ENCODE results near the gene TPSB2. TPM values are rescaled to one million over a fixed set of nuclear protein-coding genes. Genes with fewer than 3 reads are reported as not detected.

TPSB2 gene
- total RNA-seq, 2 experiments from 2014 or later = not detected

DNA sequence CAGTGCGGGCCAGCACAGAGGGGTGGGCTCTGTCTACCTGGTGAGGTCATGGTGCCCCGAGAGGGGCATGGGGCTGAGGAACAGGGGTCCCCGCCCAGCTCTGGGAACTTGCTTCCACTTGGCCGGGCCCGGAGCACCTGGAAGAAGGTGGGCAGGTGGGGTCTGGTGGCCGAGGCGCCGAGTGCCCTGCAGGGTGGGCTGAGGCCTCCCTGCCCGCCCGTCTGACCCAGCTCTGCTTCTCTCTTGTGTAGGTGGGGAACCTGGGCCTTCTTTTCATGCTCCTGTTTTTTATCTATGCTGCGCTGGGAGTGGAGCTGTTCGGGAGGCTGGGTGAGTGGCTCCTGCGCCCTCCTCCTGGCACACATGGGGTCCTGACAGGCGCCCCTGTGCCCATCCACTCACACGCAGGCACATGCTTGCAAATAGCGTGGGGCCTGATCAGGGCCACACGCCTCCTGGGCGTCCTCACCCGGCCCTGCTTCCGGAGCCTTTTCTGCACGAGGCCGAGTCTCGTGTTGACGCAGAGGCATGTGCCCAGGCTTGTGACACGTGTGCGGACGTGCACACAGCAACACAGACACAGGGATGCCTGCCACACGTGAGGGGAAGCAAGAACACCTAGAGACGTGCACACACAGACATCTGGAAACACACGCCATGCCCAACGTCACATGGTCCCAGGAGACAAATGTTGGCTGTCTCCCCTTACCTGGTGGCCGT, 13.1 kb downstream of the TPSB2 start:
- H3K27ac Mint-ChIP-seq = no peak overlapping the region
- H3K9me3 Mint-ChIP-seq = no peaks in the 10 kb centered on the region
- no peak overlapping the region for H3K4me3 Mint-ChIP-seq
- no peaks in the 10 kb centered on the region for H3K27me3 Mint-ChIP-seq
- no peaks in the 10 kb centered on the region for H3K36me3 Mint-ChIP-seq (ENCODE audit: low read depth)
- DNase-seq = no peak
- POLR2A ChIA-PET = no interaction called here
- CTCF ChIA-PET = no interaction called here
- no peaks in the 10 kb centered on the region for H3K4me1 Mint-ChIP-seq

DNA sequence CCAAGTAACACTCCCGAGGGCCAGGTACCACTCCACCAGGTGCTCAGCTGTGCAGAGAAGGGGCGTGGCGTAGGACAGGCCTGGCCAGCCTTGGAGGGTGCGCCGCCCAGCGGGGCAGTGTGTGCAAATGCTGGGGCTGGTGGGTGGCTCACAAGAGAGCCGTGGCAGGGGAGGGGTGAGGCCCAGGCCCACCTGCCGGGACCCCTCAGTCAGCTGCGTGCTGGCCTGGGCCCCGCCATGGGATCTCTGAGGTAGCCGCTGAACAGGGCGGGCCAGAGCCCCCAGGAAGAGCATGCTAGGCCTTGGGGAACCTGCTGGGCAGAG, 13.7 kb downstream of the TPSB2 start:
- Mint-ChIP-seq H3K4me1 (no peaks in the 10 kb centered on the region), H3K36me3 (ENCODE audit: low read depth) (no peaks in the 10 kb centered on the region), H3K4me3 (no peak overlapping the region), H3K27me3 (no peaks in the 10 kb centered on the region), H3K27ac (no peak overlapping the region), H3K9me3 (no peaks in the 10 kb centered on the region)
- ChIA-PET CTCF (interaction anchor here (0.6 kb wide), 1 partner anchor 941 kb away, joined by 3 read pairs; no protein-coding TSS in a partner anchor), POLR2A (no interaction called here)
- DNase-seq = no peak

DNA sequence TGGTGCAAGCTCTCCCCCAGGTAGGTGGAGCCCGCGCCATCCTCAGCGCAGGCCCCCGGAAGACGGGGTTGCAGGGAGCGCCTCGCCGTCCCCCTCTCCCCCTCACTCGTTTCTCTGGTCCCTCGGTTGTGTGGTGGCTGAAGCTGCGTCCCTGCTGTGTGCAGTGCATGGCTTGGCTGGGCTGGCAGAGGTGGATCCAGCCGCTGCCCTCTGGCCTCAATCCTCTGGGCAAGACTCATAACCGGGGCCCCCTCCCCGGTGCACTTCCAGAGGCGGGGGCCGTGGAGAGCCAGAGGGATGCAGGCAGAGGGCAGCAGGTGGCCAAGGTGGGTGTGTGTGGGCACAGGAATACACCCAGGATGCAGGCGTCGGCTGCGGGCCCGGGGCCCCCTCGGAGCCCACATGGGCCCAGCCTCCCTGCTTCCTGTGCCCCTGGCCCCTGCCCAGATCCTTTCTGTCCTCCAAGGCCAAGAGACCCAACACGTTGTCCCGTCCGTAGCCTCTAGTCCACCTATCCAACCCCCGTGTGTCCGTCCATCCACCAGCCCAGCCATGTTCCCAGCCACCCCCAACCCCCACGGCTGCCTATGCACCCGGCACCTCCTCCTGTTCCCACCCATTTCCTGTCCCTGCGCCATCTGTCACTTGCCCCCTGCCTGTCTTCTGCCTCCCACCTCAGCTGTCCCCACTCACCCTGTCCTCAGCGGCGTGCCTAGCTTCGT, 14.2 kb downstream of the TPSB2 start:
- Mint-ChIP-seq H3K4me1 (no peaks in the 10 kb centered on the region), H3K36me3 (ENCODE audit: low read depth) (no peaks in the 10 kb centered on the region), H3K27me3 (no peaks in the 10 kb centered on the region), H3K4me3 (no peak overlapping the region), H3K9me3 (no peaks in the 10 kb centered on the region), H3K27ac (no peak overlapping the region)
- CTCF ChIA-PET = interaction anchor here (0.6 kb wide), 1 partner anchor 942 kb away, joined by 3 read pairs; no protein-coding TSS in a partner anchor
- POLR2A ChIA-PET = no interaction called here
- no peak for DNase-seq

DNA sequence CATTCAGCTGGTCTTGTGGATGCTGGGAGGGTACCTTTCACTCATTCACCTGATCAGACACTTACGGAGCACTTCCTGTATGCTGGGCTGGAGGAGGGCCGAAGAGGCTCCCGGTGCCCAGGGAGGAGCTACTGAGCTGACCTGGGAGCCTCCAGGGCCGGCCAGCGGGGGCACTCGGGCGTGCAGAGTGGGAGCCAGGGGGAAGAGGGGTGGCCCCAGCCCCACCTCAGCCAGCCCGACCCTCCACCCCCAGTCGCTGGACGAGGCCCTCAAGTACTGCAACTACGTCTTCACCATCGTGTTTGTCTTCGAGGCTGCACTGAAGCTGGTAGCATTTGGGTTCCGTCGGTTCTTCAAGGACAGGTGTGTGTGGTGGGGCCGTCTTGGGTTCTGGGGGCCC, 15.3 kb downstream of the TPSB2 start:
- Mint-ChIP-seq H3K9me3 (no peaks in the 10 kb centered on the region), H3K4me1 (no peaks in the 10 kb centered on the region), H3K27ac (no peak overlapping the region), H3K4me3 (no peak overlapping the region), H3K27me3 (no peaks in the 10 kb centered on the region), H3K36me3 (ENCODE audit: low read depth) (no peaks in the 10 kb centered on the region)
- no peak for DNase-seq
- CTCF ChIA-PET = no interaction called here
- POLR2A ChIA-PET = no interaction called here

DNA sequence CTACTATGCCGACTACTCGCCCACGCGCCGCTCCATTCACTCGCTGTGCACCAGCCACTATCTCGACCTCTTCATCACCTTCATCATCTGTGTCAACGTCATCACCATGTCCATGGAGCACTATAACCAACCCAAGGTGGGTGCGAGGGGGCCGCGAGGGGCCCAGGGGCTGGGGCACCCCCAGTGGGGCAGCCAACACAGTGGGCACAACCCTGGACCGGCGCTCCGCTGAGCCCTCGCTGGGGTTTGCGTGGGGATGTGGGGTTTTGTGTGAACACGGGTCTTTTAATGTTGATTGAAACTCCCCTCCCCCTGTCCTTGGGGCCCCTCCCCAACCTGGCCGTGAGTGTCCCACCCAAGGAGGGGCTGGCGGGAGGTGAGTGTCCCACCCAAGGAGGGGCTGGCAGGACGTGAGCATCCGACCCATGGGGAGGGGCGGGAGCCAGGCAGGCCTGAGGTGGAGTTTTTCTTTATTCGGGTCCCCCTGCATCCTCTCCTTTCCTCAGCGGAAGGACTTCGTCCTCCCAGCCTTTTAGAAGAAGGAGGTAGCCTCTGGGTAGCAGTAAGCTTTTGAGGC, 16.1 kb downstream of the TPSB2 start:
- Mint-ChIP-seq H3K4me3 (no peak overlapping the region), H3K36me3 (ENCODE audit: low read depth) (no peaks in the 10 kb centered on the region), H3K4me1 (no peaks in the 10 kb centered on the region), H3K27ac (no peak overlapping the region), H3K27me3 (no peaks in the 10 kb centered on the region), H3K9me3 (no peaks in the 10 kb centered on the region)
- ChIA-PET CTCF (no interaction called here), POLR2A (no interaction called here)
- DNase-seq = no peak

DNA sequence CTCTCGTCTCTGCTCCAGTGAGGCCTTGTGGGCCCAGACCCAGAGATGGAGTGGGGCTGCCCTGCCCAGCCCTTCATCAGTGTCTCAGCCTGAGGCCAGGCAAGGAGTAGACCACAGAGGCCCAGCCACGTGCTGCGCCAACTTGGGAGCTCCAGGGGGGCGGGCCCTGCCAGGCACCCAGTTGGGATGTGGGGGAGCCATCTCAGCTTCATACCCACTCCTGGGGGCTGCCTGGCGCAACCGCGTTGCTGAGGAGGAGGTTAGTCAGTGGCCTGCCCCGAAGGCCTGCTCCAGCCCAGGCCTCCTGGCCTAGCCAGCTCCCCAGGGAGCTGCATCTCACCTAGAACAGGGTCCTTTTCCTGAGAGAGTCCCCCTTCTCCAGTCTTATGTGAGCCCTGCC, 16.8 kb downstream of the TPSB2 start:
- ChIA-PET POLR2A (no interaction called here), CTCF (interaction anchor here (1.0 kb wide), 1 partner anchor 520 kb away, joined by 3 read pairs; no protein-coding TSS in a partner anchor)
- Mint-ChIP-seq H3K27me3 (no peaks in the 10 kb centered on the region), H3K27ac (no peak overlapping the region), H3K36me3 (ENCODE audit: low read depth) (no peaks in the 10 kb centered on the region), H3K9me3 (no peaks in the 10 kb centered on the region), H3K4me3 (no peak overlapping the region), H3K4me1 (peaks cover 2% of the 10 kb centered on the region)
- DNase-seq = no peak

DNA sequence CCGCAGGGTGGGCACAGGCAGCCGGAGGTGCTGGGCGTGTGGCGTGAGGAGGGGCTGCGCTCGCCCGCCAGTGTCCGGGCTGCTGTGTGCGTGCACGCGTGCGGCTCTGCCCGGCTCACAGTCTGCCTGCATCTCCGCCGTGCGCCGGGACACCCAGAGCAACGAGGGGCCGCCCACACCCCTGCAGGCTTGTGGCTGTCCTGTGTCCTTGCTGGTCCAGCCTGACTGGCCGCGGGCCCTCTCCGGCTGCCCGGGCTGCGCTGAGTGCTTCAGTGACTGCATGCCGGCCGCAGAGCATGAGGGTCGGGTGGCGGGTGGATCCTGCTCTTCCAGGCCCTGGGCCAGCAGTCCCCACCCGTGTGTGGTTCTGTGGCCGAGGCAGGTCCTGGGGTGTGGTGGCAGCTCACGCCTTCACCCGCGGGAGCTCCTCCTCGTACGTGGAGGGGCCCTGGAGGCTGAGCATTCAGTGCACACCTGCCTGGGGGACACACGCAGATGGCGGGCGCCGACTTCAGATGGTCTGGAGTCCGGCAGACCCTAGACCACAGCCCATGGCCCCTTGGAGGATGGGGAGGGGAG, 17.3 kb downstream of the TPSB2 start:
- Mint-ChIP-seq H3K27me3 (no peaks in the 10 kb centered on the region), H3K4me1 (peaks cover 4% of the 10 kb centered on the region)
- CTCF ChIA-PET = interaction anchor here (1.0 kb wide), 1 partner anchor 520 kb away, joined by 3 read pairs; no protein-coding TSS in a partner anchor

DNA sequence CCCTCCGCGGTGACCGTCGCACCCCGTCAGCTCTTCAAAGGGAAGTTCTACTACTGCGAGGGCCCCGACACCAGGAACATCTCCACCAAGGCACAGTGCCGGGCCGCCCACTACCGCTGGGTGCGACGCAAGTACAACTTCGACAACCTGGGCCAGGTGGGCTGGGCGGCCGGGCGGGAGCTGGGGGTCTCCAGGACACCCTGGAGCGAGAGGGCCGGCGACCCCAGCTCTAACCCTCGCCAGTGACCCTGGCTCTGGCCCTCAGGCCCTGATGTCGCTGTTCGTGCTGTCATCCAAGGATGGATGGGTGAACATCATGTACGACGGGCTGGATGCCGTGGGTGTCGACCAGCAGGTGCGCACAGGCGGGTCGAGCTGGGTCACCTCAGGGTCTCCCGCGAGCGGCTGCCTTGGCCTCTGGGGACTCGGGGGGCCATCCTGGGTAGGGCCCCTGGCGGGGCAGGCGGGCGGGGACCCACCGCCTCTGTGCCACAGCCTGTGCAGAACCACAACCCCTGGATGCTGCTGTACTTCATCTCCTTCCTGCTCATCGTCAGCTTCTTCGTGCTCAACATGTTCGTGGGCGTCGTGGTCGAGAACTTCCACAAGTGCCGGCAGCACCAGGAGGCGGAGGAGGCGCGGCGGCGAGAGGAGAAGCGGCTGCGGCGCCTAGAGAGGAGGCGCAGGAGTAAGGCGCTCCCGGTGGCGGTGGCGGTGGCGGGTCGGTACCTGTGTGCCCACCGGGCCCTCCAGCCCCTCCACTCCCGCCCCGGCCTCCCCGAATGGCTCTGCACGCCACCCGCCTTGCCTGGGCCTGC, 18.3 kb downstream of the TPSB2 start:
- CTCF ChIA-PET = no interaction called here

More for the DNA sequence above, 17.3 kb downstream of the TPSB2 start:
- no peak for DNase-seq
- no peaks in the 10 kb centered on the region for H3K9me3 Mint-ChIP-seq
- no peaks in the 10 kb centered on the region for H3K36me3 Mint-ChIP-seq (ENCODE audit: low read depth)
- POLR2A ChIA-PET = no interaction called here
- H3K4me3 Mint-ChIP-seq = no peak overlapping the region
- H3K27ac Mint-ChIP-seq = no peak overlapping the region

DNA sequence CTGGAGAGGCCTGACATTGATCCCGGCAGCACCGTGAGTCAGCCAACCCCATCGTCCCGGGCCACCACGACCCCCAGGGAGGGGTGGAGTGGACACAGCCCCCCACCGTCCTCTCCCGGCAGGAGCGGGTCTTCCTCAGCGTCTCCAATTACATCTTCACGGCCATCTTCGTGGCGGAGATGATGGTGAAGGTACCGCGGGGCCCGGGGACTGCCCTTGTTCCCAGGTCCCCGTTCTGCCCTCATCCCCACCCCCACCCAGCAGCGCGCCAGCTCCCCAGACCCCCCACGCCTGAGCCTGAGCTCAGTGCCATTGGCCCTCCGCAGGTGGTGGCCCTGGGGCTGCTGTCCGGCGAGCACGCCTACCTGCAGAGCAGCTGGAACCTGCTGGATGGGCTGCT, 19.5 kb downstream of the TPSB2 start:
- CTCF ChIA-PET = no interaction called here
- Mint-ChIP-seq H3K4me1 (peaks cover 4% of the 10 kb centered on the region), H3K36me3 (ENCODE audit: low read depth) (no peaks in the 10 kb centered on the region), H3K9me3 (no peaks in the 10 kb centered on the region), H3K27me3 (no peaks in the 10 kb centered on the region), H3K27ac (no peak overlapping the region), H3K4me3 (no peak overlapping the region)
- no peak for DNase-seq
- POLR2A ChIA-PET = no interaction called here

More for the DNA sequence above, 18.3 kb downstream of the TPSB2 start:
- Mint-ChIP-seq H3K9me3 (no peaks in the 10 kb centered on the region), H3K27ac (no peak overlapping the region), H3K4me3 (no peak overlapping the region), H3K36me3 (ENCODE audit: low read depth) (no peaks in the 10 kb centered on the region), H3K27me3 (no peaks in the 10 kb centered on the region), H3K4me1 (peaks cover 4% of the 10 kb centered on the region)
- DNase-seq = no peak
- POLR2A ChIA-PET = no interaction called here

DNA sequence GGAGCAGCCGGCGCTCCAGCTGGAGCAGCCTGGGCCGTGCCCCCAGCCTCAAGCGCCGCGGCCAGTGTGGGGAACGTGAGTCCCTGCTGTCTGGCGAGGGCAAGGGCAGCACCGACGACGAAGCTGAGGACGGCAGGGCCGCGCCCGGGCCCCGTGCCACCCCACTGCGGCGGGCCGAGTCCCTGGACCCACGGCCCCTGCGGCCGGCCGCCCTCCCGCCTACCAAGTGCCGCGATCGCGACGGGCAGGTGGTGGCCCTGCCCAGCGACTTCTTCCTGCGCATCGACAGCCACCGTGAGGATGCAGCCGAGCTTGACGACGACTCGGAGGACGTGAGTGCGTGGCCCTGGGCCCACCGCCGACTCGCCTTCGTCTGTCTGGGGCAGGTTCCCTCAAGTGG, 20.9 kb downstream of the TPSB2 start:
- no peak overlapping the region for H3K4me3 Mint-ChIP-seq
- H3K36me3 Mint-ChIP-seq (ENCODE audit: low read depth) = no peaks in the 10 kb centered on the region
- no peak overlapping the region for H3K27ac Mint-ChIP-seq
- no peak for DNase-seq
- ChIA-PET POLR2A (no interaction called here), CTCF (no interaction called here)
- H3K27me3 Mint-ChIP-seq = no peaks in the 10 kb centered on the region
- H3K4me1 Mint-ChIP-seq = peaks cover 4% of the 10 kb centered on the region
- H3K9me3 Mint-ChIP-seq = no peaks in the 10 kb centered on the region

DNA sequence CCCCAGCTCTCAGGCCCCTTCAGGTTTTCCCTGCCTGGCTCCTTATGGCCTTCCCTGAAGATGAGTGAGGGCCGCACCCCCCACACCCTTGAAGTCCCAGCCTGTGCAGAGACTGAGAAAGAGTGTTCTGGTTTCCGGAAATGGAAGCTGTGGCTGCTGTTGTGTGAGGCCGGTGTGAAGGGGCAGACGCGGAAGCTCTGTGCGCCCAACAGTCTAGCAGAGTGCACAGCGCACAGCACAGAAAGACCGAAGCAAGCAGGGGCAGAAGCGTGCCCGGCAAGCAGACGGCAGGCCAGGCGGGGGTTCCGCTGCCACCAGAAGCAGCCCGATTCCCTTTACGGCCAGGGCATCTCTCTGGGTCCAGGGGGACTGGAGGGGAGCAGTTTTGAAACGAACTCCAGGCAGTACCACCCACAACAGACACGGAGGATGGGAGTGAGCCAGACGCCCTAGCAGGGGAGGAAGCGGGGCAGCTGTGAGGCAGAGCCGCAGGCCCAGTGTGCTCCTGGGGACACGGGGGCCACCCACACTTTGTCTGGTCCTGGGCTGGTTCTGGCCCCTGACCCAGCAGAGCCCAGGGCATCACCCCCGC, 21.6 kb downstream of the TPSB2 start:
- DNase-seq = peak; percentile 22
- ChIA-PET CTCF (no interaction called here), POLR2A (no interaction called here)
- H3K27me3 Mint-ChIP-seq = no peaks in the 10 kb centered on the region
- no peaks in the 10 kb centered on the region for H3K36me3 Mint-ChIP-seq (ENCODE audit: low read depth)
- peak overlapping the region; percentile 87 for H3K27ac Mint-ChIP-seq
- H3K9me3 Mint-ChIP-seq = no peaks in the 10 kb centered on the region
- peak overlapping the region; percentile 56 for H3K4me3 Mint-ChIP-seq
- H3K4me1 Mint-ChIP-seq = peaks cover 4% of the 10 kb centered on the region

DNA sequence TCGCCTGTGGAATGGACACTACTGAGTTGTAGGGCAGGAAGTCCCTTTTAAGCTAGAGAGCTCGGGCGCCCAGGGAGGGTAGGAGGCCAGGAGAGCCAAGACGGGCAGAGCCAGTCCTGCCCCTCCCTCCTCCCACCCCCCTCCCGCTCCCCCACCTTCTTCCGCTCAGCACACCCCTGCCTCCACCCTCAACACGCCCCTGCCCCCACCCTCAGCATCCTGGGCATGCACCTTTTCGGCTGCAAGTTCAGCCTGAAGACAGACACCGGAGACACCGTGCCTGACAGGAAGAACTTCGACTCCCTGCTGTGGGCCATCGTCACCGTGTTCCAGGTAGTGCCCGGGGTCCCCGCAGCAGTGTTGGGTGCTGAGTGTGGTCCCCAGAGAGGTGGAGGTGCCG, 23.2 kb downstream of the TPSB2 start:
- peak; percentile 24 for DNase-seq
- H3K4me3 Mint-ChIP-seq = peak overlapping the region; percentile 48
- H3K9me3 Mint-ChIP-seq = no peaks in the 10 kb centered on the region
- H3K27ac Mint-ChIP-seq = peak overlapping the region; percentile 9
- ChIA-PET CTCF (interaction anchor here (0.9 kb wide), 1 partner anchor 170 kb away, joined by 4 read pairs; no protein-coding TSS in a partner anchor), POLR2A (no interaction called here)
- peaks cover 4% of the 10 kb centered on the region for H3K4me1 Mint-ChIP-seq
- H3K27me3 Mint-ChIP-seq = no peaks in the 10 kb centered on the region
- H3K36me3 Mint-ChIP-seq (ENCODE audit: low read depth) = no peaks in the 10 kb centered on the region

All from activated CD4-positive, alpha-beta T cell treated with anti-CD3 and anti-CD28 coated beads, Interleukin-2, amount 10 ng/mL, durations not matched to agents 7 days and 5 days (primary cell).